NCI-H524 treated with DMSO at 0.1 percent for 48 hours (cell line): Measurements from ENCODE around the gene FBRS.
A peak's percentile ranks its signal among the peaks of the same experiment; 100 is the strongest.
"Not testable (repeated sequence)": the region's sequence is repeated elsewhere in the genome, so short reads cannot be mapped to it uniquely, and the experiment has no call there.

ENCODE experiments used
- DNase-seq: peaks from one replicate; lab custom pipeline; 2025; lab: John Stamatoyannopoulos, UW

FBRS gene

DNA sequence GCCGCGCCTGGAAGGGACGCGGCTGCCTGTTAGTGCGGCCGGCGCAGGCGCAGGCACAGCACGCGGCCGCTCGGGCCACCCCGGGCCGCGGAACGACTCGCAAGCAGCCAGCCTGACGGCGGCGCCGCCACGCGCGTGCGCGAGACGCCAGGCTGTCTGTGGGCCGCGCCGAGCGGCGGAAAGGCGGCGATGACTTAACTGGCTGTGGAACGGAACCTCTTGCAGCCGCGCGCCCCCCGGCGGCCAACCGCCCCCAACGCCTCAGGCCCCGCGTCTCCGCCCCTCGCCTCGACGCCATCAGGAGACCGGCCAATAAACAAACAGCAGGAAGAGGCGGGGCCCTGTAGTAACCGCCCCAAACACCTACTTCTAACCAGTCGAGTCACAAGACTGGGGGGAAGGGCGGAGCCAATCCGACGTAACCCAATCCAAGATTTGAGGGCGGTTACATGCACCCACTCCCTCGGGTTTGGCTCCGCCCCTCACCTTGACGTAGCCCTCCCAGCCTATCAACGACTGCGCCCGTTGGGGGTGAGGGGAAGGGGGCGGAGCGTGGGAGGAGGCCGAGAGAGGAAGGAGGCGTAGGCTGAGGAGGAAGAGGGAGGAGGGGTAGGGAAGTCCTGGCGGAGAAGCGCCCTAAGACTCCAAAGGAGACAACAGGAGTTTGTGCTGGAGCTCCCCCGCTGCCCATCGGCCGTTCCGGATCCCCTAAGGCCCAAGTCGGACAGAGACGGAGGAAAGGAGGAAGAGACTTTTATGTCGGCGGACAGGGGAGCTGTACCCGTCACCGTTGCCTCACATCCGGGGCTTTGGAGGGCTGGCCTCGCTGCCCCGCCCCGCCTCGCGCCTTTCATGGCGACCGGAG is at the start of gene FBRS:
Gene FBRS, plus strand, starts transcription at position 566 of the 865 bp plus-strand sequence. CDS start 1,088 bp downstream, outside the sequence.
- peak; percentile 99 for DNase-seq

DNA sequence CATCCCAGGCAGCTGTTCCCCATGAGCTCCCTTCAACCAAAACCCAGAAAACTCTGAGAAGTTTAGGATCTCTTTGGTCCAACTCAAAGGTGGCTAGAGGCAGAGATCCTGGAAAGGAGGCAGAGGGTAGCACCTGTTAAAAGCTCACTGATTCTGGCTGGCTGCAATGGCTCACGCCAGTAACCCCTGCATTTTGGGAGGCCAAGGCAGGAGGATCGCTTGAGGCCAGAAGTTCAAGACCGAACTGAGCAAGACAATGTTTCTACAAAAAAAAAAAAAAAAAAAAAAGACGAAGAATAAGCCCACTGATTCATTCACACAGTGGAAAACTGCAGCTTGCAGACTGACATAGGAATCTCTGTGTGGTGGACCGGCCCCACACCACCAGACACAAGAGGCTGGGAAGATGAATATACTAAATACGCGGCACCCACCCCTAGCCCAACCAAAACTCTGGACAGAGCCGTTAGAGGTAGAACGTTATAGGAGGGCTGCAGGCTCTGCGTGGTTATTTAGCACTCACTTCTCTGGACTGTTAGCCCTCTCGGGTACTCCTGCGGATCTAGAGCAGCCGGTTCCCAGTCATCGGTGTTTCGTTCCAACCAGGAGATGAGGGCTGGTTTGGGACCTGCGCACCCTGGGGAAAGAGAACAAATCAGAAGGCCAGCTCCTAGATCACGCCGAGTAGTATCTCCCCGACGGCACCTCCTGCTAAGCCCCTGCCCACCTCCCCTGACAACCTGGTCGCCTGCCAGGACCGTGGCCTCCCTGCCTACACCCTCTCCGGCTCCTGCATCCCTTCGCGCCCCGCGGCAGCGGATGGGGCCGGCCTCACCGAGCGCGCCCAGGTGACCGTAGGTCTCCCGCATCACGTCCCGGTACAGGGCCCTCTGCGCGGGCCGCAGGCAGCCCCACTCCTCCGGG is 49.0 kb upstream of the FBRS start:
- no peak for DNase-seq

DNA sequence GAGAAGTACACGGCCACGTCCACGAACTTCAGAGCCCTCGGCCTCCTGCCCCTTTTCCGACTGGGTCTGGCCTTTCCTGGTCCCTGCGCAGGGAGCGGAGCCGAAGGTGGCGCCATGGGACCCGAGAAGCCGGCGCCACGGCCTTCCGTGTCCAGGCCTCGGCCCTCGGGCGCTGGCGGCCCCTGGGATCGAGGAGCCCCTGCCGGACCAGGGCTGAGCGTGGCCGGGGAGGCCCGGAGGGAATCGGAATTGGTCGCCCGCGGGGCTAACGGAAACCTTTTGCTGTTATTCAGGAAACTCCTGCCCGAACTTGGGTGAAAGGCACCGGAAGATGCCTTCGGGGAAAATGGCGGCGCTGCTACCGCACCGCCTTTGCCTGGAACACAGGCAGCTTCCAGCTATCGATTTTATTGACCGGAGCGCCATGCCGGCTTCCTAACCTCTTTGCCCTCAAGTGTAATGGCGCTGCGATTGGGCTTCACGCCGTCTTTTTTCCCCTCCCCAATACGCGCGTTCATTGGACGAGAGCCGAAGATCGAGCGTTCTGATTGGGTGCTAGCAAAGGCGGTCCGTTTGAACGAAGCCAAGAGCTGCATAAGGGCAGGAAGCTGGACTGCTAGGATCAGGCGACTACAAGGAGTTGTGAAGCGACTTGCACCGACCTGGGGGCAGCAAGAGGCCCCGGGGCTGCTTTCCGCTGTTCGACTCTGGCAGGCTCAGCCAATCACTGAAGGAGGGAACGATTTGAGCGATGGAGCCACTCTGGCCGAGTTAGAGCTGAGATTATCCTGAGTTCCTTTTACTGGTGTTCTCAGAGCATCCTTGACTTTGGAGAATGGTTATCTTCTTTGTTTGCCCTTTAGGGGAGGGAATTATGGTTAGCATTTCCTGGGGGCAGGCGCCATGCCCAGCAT is 48.0 kb upstream of the FBRS start, which contains the start of gene ZNF689:
Gene ZNF689, minus strand, starts transcription at position 464 of the 914 bp plus-strand sequence. Its CDS starts 348 bp downstream, at position 116.
- peak; percentile 92 for DNase-seq

DNA sequence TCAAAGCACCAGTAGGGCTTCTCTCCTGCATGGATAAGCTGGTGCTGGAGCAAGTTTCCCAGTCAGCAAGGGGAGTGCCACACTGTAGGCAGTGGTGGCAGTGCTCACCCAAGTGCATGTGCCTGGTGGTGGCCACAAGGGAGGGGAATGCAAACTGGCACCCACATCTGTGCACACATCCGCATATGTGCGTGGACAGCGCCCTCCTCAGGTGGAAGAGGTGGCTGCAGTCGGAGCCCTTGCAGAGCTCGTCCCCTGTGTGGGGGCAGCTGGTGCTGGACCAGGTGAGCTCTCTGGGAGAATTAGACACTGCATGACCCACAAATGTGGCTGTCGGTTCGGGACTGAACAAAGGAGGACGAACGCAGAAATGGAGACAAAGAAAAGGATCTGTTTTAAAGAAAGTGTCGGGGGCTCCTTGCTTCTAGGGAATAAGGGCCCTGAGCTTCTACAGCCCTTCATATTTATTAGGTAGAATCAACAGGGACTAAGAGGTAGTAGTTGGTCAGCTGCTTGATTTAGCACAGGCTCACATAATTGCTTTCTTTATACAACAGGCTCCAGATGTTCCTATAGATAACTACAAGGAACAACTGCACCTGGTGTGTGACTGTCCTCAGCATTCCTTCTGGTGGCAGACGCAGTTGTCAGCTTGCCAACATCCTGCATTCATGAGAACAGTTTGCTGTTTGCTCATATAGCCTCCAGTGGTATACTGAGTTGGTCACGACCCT is 42.7 kb upstream of the FBRS start:
- peak; percentile 20 for DNase-seq

DNA sequence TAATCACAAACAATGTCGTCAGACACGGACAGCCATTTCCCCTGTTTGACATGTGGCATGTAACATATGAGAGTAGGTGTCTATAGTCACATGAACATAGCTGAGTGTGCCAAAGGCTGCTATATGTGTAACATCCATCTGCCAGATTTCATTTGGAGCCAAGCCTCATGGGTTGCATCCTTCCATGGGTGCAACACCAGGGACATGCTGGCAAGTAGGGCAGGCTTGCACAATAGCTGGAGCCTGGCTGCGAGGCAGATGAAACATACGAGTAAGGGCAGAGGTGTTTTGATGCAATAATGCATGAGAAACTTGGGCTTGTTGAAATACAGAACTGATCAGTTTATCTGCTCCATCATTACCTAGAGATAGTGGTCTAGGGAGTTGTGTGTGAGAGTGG is 39.0 kb upstream of the FBRS start:
- no peak for DNase-seq

DNA sequence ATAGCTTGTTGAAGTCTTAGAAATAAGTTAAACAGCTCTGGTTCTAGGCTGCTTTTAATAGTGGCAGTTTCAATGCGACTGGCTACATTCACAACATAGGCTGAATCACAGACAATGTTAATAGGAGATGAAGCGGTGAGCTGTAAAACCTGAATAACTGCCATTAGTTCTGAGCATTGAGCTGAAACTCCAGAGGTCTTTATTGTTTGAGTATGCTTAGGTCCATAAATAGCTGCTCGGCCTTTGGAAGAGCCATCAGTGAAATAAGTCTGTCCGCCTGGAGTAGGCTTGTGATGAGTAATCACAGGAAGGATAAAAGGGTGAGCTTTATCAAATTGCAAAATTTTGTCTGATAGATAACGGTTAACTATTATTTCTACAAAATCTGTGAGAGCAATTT is 38.6 kb upstream of the FBRS start:
- no peak for DNase-seq

DNA sequence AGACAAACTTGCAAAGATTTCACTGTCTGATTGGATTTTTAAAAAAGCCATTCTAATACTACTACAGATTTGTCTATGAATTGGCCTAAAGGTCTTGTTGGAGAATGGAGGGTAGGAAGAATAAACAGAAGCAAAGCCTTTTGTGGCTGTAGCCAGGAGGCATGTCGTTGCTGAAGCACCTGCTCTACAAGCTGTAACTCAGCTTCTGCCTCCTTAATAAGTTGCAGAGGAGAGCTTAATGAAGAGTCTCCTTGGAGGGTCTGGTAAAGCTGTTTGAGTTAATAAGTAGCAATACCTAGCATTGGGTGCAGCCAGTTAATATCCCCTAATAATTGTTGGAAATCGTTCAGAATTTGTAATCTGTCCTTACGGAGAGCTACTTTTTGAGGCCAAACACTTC is 38.1 kb upstream of the FBRS start:
- no peak for DNase-seq

DNA sequence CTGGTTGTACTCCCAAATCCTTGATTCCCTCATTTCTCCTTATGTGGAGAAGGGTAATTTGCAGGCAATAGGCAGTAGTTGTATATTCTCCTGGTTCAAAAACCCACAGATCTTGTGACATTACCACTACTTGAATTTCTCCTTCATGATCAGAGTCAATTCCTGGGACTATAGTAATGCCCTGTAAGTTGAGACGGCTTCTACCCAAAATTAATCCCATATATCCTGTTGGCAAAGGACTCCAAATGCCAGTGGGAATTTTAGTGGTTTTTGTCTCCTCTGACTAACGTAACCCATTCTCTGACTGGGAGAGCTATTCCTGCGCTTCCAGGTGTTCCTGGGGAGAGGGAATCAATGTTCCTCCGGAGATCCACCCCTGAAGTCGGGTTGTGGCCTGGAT is 36.5 kb upstream of the FBRS start:
- no peak for DNase-seq

DNA sequence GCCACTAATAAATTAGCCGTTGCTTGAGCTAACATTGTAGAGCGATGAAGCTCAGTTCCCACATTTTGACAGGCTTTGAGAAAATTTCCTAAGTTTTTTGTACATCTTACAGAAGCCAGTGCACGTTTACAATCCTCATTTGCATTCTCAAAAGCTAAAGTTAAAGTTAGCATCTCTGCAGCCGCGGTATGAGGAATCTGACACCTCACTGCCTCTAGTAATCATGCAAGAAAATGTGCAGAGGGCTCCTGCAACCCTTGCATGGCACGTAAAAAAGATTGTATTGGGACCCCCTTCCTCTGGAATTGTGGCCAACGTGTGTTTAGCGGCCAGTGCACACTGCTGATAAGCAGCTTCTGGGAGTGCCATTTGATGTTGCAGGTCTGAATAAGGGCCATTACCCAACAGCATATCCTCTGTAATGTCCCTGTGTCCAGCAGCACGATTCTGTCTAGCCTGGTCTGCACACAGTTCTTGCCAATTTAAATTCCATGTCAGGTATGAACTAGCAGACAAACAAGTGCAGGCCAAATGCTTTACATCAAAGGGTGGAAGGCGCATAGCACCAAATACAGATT is 35.7 kb upstream of the FBRS start:
- no peak for DNase-seq

DNA sequence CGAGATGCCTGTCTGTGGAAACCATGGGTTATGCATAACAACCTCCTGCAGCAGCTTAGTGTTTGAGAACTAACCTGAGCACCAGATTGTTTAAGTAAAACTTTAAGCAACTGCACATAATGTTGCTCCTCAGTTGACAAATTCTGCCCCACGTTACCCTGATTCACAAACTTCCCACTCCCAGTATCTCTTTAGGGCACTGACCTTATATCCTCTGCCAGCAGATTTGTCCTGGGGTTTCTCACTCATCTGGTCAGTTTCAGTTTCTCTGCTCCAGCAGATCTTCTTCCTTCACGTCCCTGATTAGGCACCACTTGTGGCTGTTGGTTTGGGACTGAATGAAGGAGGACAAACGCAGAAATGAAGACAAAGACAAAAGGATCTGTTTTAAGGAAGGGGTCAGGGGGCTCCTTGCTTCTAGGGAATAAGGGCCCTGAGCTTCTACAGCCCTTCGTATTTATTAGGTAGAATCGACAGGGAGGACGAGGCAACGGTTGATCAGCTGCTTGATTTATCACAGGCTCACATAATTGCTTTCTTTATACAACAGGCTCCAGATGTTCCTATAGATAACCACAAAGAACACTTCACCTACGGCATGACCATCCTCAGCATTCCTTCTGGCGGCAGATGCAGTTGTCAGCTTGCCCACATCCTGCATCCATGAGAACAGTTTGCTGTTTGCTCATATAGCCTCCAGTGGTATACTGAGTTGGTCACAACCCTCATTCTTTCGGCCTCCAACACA is 34.5 kb upstream of the FBRS start:
- DNase-seq = no peak

DNA sequence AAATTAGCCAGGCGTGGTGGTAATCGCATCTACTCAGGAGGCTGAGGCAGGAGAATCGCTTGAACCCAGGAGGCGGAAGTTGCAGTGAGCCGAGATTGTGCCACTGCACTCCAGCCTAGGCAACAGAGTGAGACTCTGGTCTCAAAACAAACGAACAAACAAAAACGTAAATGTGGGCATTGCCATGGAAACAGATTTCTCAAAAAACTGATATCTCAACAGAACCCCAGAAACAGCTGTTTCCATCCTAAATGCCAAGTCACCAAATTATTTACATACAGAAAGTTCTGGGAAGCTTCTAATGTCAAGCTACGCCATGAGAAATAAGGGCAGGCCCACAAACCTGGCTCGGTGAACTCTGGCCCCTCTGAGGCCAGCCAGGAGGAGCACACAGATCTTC is 32.0 kb upstream of the FBRS start:
- no peak for DNase-seq

DNA sequence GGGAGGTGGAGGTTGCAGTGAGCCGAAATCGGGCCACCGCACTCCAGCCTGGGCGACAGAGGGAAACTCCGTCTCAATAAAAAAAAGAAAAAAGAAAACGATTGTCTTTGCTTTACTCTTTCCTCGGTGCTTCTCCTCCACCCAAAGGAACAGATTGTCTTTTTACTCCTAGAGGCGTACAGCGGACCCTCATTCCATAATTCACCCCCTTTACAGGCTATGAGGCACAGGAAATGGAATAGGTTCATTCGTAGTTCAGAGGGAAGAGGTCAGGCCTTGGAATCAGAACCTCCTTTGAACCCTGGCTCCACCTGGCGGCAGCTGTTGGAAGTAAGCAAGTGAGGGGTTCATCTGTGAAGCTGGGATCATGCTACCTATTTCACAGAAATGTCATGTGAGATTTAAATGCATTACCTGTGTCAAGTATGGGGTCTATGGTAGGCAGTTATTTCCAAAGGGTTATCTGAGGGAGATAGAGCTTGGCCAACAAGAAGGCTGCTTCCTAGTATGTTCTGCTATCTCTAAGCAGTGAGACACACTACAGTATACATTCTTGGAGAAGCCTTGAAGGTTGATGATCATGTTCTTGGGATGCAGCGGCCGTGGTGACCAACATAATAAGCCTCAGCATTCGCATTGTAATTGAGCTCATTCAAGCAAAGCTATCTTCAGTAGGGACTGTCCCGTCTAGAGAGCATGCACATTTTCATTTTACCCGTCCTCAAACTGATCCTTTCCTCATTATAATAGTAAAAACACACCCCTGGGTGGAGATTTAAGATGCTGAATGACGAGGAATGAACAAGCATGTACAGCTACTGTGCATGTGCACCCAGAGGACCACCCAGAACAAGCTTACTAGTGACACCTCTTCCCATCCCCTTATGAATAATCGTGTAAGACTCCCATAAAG is 29.3 kb upstream of the FBRS start:
- no peak for DNase-seq

DNA sequence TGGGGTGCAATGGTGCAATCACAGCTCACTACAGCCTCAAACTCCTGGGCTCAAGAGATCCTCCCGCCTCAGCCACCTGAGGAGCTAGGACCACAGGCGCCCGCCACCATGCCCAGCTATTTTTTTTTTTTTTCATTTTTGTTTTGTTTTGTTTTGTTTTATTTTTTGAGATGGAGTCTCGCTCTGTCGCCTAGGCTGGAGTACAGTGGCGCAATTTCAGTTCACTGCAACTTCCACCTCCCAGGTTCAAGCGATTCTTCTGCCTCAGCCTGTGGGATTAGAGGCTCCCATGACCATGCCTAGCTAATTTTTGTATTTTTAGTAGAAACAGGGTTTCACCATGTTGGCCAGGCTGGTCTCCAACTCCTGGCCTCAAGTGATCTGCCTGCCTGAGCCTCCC is 25.8 kb upstream of the FBRS start:
- not testable (repeated sequence) for DNase-seq

DNA sequence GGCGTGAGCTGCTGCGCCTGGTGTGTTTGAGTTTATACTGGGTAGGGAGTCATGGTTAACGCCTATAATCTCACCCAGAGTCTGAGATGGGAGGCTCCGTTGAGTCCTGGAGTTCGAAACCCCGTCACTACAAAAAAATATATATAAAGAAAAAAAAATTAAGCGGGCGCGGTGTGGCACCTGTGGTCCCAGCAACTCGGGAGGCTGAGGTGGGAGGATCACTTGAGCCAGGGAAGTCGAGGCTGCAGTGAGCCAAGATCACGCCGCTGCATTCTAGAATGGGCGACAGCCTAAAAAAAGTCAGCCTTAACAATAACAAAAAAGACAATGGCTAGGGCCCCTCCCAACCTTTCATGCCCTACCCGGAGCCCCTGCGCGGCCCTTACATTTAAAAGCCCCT is 24.7 kb upstream of the FBRS start:
- no peak for DNase-seq

DNA sequence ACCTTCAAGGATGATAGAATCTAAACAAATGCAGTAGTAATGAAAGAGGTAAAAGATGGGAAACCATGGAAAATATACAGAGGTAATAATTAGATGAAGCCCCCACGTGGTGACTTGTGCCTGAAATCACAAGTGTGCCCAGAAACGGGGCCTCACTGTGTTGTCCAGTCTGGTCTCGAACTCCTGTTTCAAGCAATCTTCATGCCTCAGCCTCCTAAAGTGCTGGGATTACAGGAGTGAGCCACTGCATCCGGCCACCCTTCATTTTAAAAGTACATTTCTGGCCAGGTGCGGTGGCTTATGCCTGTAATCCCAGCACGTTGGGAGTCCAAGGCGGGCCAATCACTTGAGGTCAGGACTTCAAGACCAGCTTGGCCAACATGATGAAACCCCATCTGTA is 21.6 kb upstream of the FBRS start:
- DNase-seq = no peak

DNA sequence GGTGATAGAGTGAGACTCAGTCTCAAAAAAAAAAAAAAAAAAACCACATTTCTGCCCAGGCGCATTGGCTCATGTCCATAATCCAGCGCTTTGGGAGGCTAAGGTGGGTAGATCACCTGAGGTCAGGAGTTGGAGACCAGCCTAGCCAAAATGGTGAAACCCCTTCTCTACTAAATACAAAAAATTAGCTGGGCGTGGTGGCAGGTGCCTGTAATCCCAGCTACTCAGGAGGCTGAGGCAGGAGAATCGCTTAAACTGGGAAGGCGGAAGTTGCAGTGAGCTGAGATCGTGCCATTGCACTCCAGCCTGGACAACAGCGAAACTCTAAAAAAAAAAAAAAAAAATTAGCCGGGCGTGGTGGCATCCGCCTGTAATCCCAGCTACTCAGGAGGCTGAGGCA is 21.1 kb upstream of the FBRS start:
- not testable (repeated sequence) for DNase-seq

DNA sequence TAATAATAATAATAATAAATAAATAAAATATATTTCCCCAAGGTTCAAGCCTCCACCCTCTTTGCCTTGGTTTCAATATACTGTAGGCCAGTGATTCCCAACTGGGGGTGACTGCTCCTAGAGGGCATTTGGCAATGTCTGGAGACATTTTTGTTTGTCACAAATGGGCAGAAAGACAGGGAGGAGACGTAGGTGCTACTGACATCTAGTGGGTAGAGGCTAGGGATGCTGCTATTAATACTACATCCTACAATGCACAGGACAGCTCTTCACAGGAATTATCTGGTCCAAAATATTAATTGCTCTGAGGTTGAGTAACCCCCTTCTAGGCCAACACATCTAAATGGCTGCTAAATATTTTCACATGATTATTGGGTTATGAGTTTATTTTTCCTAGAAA is 20.3 kb upstream of the FBRS start:
- DNase-seq = peak; percentile 51

DNA sequence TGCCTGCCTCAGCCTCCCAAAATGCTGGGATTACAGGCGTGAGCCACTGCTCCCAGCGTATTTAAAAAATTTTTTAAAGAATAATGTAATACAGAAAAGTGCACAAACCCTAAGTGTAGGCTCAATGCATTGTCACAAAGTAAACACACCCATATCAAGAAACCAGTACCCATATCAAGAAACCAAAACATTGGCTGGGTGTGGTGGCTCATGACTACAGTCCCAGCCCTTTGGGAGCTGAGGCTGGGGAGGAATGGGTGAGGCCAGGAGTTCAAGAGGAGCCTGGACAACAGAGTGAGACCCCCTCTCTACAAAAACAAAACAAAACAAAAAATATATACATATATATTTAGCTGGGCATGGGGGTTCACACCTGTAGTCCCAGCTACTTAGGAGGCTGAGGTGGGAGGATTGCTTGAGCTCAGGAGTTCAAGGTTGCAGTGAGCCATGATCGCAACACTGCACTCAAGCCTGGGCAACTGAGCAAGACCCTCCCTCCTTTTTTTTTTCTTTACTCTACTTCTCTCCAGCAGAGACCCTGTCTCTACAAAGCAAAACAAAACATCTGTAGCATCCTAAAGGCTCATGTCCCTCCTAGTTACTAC is 16.8 kb upstream of the FBRS start:
- no peak for DNase-seq
